Endothelial cell of umbilical vein (primary cell): ENCODE data around the gene GABARAPL2. TPM values are rescaled to one million over a fixed set of nuclear protein-coding genes. Genes with fewer than 3 reads are reported as not detected.

Experiments used
- polyA plus RNA-seq, 4 experiments: library from polyadenylated mRNA; depleted of rRNA in 3 of 4; stranded (reverse) in 3 of 4; unstranded in 1 of 4; fragments of >200 nt; gene quantifications; 2 replicates each; pipeline versions ENCODE4 v1.2.1 to v1.2.3, GENCODE V29; 2011 to 2012; ENCODE audit warnings: missing spikeins in 1 of 4
- total RNA-seq: library from RNA; stranded (reverse); gene quantifications from 2 replicates; pipeline ENCODE4 v1.2.3, GENCODE V29; 2021

The GABARAPL2 gene
- total and polyA plus RNA-seq, 2 donors (not counting 3 experiments of a cell fraction or from before 2014, with no cell fraction given) = 77.9 to 84.5 TPM

Other genes starting within 250 kb of the GABARAPL2 start
- 49.6 and 53.8 TPM in 2 replicates for gene CFDP1, start 132.9 kb upstream of the GABARAPL2 start, total RNA-seq
- gene CFDP1, start 132.9 kb upstream of the GABARAPL2 start, polyA plus RNA-seq = 12.0 and 17.8 TPM in 2 replicates
- 22.2 and 24.2 TPM in 2 replicates for gene TMEM170A, start 101.7 kb upstream of the GABARAPL2 start, total RNA-seq
- 10.6 and 12.9 TPM in 2 replicates for gene TMEM170A, start 101.7 kb upstream of the GABARAPL2 start, polyA plus RNA-seq
- 0.60 and 0.81 TPM in 2 replicates for gene CHST6, start 70.9 kb upstream of the GABARAPL2 start, total RNA-seq
- 0.26 and 0.48 TPM in 2 replicates for gene CHST6, start 70.9 kb upstream of the GABARAPL2 start, polyA plus RNA-seq
- 0.29 TPM in 1 of 2 replicates, not detected in the other for gene CHST5, start 30.3 kb upstream of the GABARAPL2 start, total RNA-seq
- gene CHST5, start 30.3 kb upstream of the GABARAPL2 start, polyA plus RNA-seq = 0.16 and 0.23 TPM in 2 replicates
- gene TMEM231, start 10.1 kb upstream of the GABARAPL2 start, total RNA-seq = 9.4 and 10.0 TPM in 2 replicates
- 35.8 and 41.7 TPM in 2 replicates for gene TMEM231, start 10.1 kb upstream of the GABARAPL2 start, polyA plus RNA-seq
- gene ADAT1, start 56.9 kb downstream of the GABARAPL2 start, total RNA-seq = 56.6 and 57.9 TPM in 2 replicates
- gene ADAT1, start 56.9 kb downstream of the GABARAPL2 start, polyA plus RNA-seq = 27.2 and 33.2 TPM in 2 replicates
- gene KARS1, start 81.3 kb downstream of the GABARAPL2 start, total RNA-seq = 137 and 146 TPM in 2 replicates
- 70.4 and 83.3 TPM in 2 replicates for gene KARS1, start 81.3 kb downstream of the GABARAPL2 start, polyA plus RNA-seq
- 40.7 and 41.5 TPM in 2 replicates for gene TERF2IP, start 81.4 kb downstream of the GABARAPL2 start, total RNA-seq
- 17.3 and 19.0 TPM in 2 replicates for gene TERF2IP, start 81.4 kb downstream of the GABARAPL2 start, polyA plus RNA-seq
- not detected in 2 replicates for gene CPHXL2, start 110.6 kb downstream of the GABARAPL2 start, total RNA-seq
- not detected in 2 replicates for gene CPHXL2, start 110.6 kb downstream of the GABARAPL2 start, polyA plus RNA-seq
- gene DUXB, start 135.1 kb downstream of the GABARAPL2 start, total RNA-seq = not detected in 2 replicates
- not detected in 2 replicates for gene DUXB, start 135.1 kb downstream of the GABARAPL2 start, polyA plus RNA-seq
- not detected in 2 replicates for gene CPHXL, start 160.1 kb downstream of the GABARAPL2 start, total RNA-seq
- gene CPHXL, start 160.1 kb downstream of the GABARAPL2 start, polyA plus RNA-seq = not detected in 2 replicates